Activated T-cell treated with anti-CD3 and anti-CD28 coated beads, Interleukin-2, amount 50 U/mL, for 24 hours (primary cell): Measurements from ENCODE around the gene MFSD12.
"Not testable (repeated sequence)": the region's sequence is repeated elsewhere in the genome, so short reads cannot be mapped to it uniquely, and the experiment has no call there.

Experiments used
- DNase-seq: peaks from one replicate; pipeline ENCODE4 v3.0.0-alpha.2; 2020
- H3K27ac Mint-ChIP-seq: 2 replicates; pipeline ENCODE4 v1.8.0; 2020; ENCODE audit warnings: mild to moderate bottlenecking, mixed read lengths
- H3K27me3 Mint-ChIP-seq: 2 replicates; pipeline ENCODE4 v1.8.0; 2020; ENCODE audit warnings: mixed read lengths
- H3K36me3 Mint-ChIP-seq: 2 replicates; pipeline ENCODE4 v1.8.0; 2020; ENCODE audit warnings: low read depth, mixed read lengths
- H3K4me1 Mint-ChIP-seq: 2 replicates; pipeline ENCODE4 v1.8.0; 2020; ENCODE audit warnings: low read depth, mixed read lengths
- H3K4me3 Mint-ChIP-seq: 2 replicates; pipeline ENCODE4 v1.8.0; 2020; ENCODE audit warnings: mild to moderate bottlenecking, moderate library complexity, mixed read lengths
- H3K9me3 Mint-ChIP-seq: 2 replicates; pipeline ENCODE4 v1.8.0; 2020; ENCODE audit warnings: mixed read lengths

The MFSD12 gene

GRCh38 chr19:3531716-3532115, 25.7 kb downstream of the MFSD12 start:
- Mint-ChIP-seq H3K4me1 (no peaks in the 10 kb centered on the region), H3K27ac (no peak overlapping the region), H3K9me3 (no peaks in the 10 kb centered on the region), H3K4me3 (no peak overlapping the region), H3K27me3 (no peaks in the 10 kb centered on the region), H3K36me3 (peaks cover 53% of the 10 kb centered on the region)
- DNase-seq, result no peak

- no peaks in the 10 kb centered on the region for H3K4me1 Mint-ChIP-seq
- DNase-seq, result no peak
- H3K27ac Mint-ChIP-seq, result no peak overlapping the region
- H3K27me3 Mint-ChIP-seq, result no peaks in the 10 kb centered on the region
- H3K36me3 Mint-ChIP-seq, result peaks cover 47% of the 10 kb centered on the region
- H3K9me3 Mint-ChIP-seq, result no peaks in the 10 kb centered on the region
- no peak overlapping the region for H3K4me3 Mint-ChIP-seq
Observed at GRCh38 chr19:3530389-3530788, 27.0 kb downstream of the MFSD12 start.

- not testable (repeated sequence) for DNase-seq, H3K4me3 Mint-ChIP-seq, H3K4me1 Mint-ChIP-seq, H3K9me3 Mint-ChIP-seq, H3K27ac Mint-ChIP-seq, H3K27me3 Mint-ChIP-seq
- peaks cover 41% of the 10 kb centered on the region for H3K36me3 Mint-ChIP-seq
Observed at GRCh38 chr19:3529299-3529698, 28.1 kb downstream of the MFSD12 start.

GRCh38 chr19:3528539-3529211, 28.7 kb downstream of the MFSD12 start:
- peaks cover 43% of the 10 kb centered on the region for H3K36me3 Mint-ChIP-seq
- no peaks in the 10 kb centered on the region for H3K4me1 Mint-ChIP-seq
- H3K4me3 Mint-ChIP-seq, result no peak overlapping the region
- H3K27me3 Mint-ChIP-seq, result no peaks in the 10 kb centered on the region
- DNase-seq, result no peak
- no peaks in the 10 kb centered on the region for H3K9me3 Mint-ChIP-seq
- no peak overlapping the region for H3K27ac Mint-ChIP-seq

- no peak overlapping the region for H3K27ac Mint-ChIP-seq
- H3K4me3 Mint-ChIP-seq, result no peak overlapping the region
- H3K9me3 Mint-ChIP-seq, result no peaks in the 10 kb centered on the region
Observed at GRCh38 chr19:3528080-3528479, 29.3 kb downstream of the MFSD12 start.

GRCh38 chr19:3527238-3527910, 30.0 kb downstream of the MFSD12 start:
- no peaks in the 10 kb centered on the region for H3K9me3 Mint-ChIP-seq
- no peaks in the 10 kb centered on the region for H3K4me1 Mint-ChIP-seq
- no peak for DNase-seq
- no peak overlapping the region for H3K4me3 Mint-ChIP-seq
- no peak overlapping the region for H3K27ac Mint-ChIP-seq
- no peaks in the 10 kb centered on the region for H3K27me3 Mint-ChIP-seq
- H3K36me3 Mint-ChIP-seq, result peaks cover 37% of the 10 kb centered on the region

More at GRCh38 chr19:3528080-3528479, 29.3 kb downstream of the MFSD12 start:
- Mint-ChIP-seq H3K27me3 (no peaks in the 10 kb centered on the region), H3K36me3 (peaks cover 41% of the 10 kb centered on the region), H3K4me1 (no peaks in the 10 kb centered on the region)
- DNase-seq, result no peak

- no peaks in the 10 kb centered on the region for H3K9me3 Mint-ChIP-seq
- no peaks in the 10 kb centered on the region for H3K27me3 Mint-ChIP-seq
- no peak overlapping the region for H3K4me3 Mint-ChIP-seq
- no peaks in the 10 kb centered on the region for H3K4me1 Mint-ChIP-seq
- no peak for DNase-seq
- H3K36me3 Mint-ChIP-seq, result peaks cover 37% of the 10 kb centered on the region
- no peak overlapping the region for H3K27ac Mint-ChIP-seq
Observed at GRCh38 chr19:3526507-3527237, 30.7 kb downstream of the MFSD12 start.

- Mint-ChIP-seq H3K4me1 (peaks cover 4% of the 10 kb centered on the region), H3K27ac (no peak overlapping the region), H3K9me3 (no peaks in the 10 kb centered on the region), H3K36me3 (peaks cover 37% of the 10 kb centered on the region), H3K4me3 (no peak overlapping the region), H3K27me3 (no peaks in the 10 kb centered on the region)
- DNase-seq, result no peak
Observed at GRCh38 chr19:3524904-3525451, 32.4 kb downstream of the MFSD12 start.

GRCh38 chr19:3524078-3524842, 33.1 kb downstream of the MFSD12 start:
- no peak for DNase-seq
- Mint-ChIP-seq H3K9me3 (no peaks in the 10 kb centered on the region), H3K27ac (no peak overlapping the region), H3K4me1 (peaks cover 4% of the 10 kb centered on the region), H3K27me3 (no peaks in the 10 kb centered on the region), H3K4me3 (no peak overlapping the region), H3K36me3 (peaks cover 44% of the 10 kb centered on the region)

- Mint-ChIP-seq H3K27ac (no peak overlapping the region), H3K4me3 (no peak overlapping the region), H3K9me3 (no peaks in the 10 kb centered on the region)
Observed at GRCh38 chr19:3523361-3524077, 33.9 kb downstream of the MFSD12 start.

GRCh38 chr19:3522421-3523360, 34.7 kb downstream of the MFSD12 start:
- DNase-seq, result no peak
- H3K27me3 Mint-ChIP-seq, result no peaks in the 10 kb centered on the region
- H3K4me3 Mint-ChIP-seq, result no peak overlapping the region
- peaks cover 10% of the 10 kb centered on the region for H3K4me1 Mint-ChIP-seq
- H3K27ac Mint-ChIP-seq, result no peak overlapping the region
- H3K9me3 Mint-ChIP-seq, result no peaks in the 10 kb centered on the region
- peaks cover 44% of the 10 kb centered on the region for H3K36me3 Mint-ChIP-seq

More at GRCh38 chr19:3523361-3524077, 33.9 kb downstream of the MFSD12 start:
- DNase-seq, result no peak
- Mint-ChIP-seq H3K36me3 (peaks cover 44% of the 10 kb centered on the region), H3K4me1 (peaks cover 6% of the 10 kb centered on the region), H3K27me3 (no peaks in the 10 kb centered on the region)

- peak overlapping the region; percentile 12 for H3K27ac Mint-ChIP-seq
- no peaks in the 10 kb centered on the region for H3K27me3 Mint-ChIP-seq
- no peaks in the 10 kb centered on the region for H3K9me3 Mint-ChIP-seq
- H3K4me1 Mint-ChIP-seq, result peaks cover 21% of the 10 kb centered on the region
- DNase-seq, result no peak
- H3K4me3 Mint-ChIP-seq, result no peak overlapping the region
- H3K36me3 Mint-ChIP-seq, result peaks cover 39% of the 10 kb centered on the region
Observed at GRCh38 chr19:3521104-3521445, 36.3 kb downstream of the MFSD12 start.
